Esophagus (tissue), 2 donors: ENCODE measurements around the gene TACR2. TPM values are rescaled to one million over a fixed set of nuclear protein-coding genes. Genes with fewer than 3 reads are reported as not detected.

Experiments
- H3K27ac ChIP-seq, 2 donors: one replicate each; pipeline ENCODE4 v1.5.1; 2013; ENCODE audit warnings: low read depth in 2 of 2, mild to moderate bottlenecking in 2 of 2, inconsistent platforms in 1 of 2, low read length in 1 of 2, moderate library complexity in 1 of 2
- H3K27me3 ChIP-seq, 2 donors: one replicate each; pipeline ENCODE4 v1.6.1; 2013; ENCODE audit warnings: low read length in 2 of 2, control low read depth in 1 of 2, mild to moderate bottlenecking in 1 of 2; ENCODE audit not compliant: insufficient read depth in 2 of 2, control insufficient read depth in 1 of 2
- H3K36me3 ChIP-seq, 2 donors: one replicate each; pipeline ENCODE4 v1.6.1; 2013; ENCODE audit warnings: low read length in 1 of 2; ENCODE audit not compliant: control insufficient read depth in 2 of 2, insufficient read depth in 2 of 2
- H3K4me1 ChIP-seq, 2 donors: one replicate each; pipeline ENCODE4 v1.6.1; 2013; ENCODE audit warnings: low read length in 1 of 2; ENCODE audit not compliant: control insufficient read depth in 2 of 2, insufficient read depth in 2 of 2
- H3K4me3 ChIP-seq, 2 donors: one replicate each; pipeline ENCODE4 v1.5.1; 2013; ENCODE audit warnings: low read length in 2 of 2, mild to moderate bottlenecking in 2 of 2, low read depth in 1 of 2, moderate library complexity in 1 of 2
- H3K9me3 ChIP-seq, 2 donors: one replicate each; pipeline ENCODE4 v1.6.1; 2013; ENCODE audit warnings: mild to moderate bottlenecking in 2 of 2, low read depth in 1 of 2, low read length in 1 of 2, moderate library complexity in 1 of 2; ENCODE audit not compliant: control insufficient read depth in 2 of 2, insufficient read depth in 1 of 2
- WGBS, 2 donors: extraction: QIAGEN DNeasy Blood & Tissue Kit; methylation state at CpG; one replicate each; pipeline ENCODE4 v1.1.7; 2013; 5-methylcytosine and 5-hydroxymethylcytosine counted together
- polyA plus RNA-seq, 2 donors: library from polyadenylated mRNA; stranded (reverse); fragments of 200-250 nt; gene quantifications; one replicate each; pipeline ENCODE4 v1.2.3, GENCODE V29; 2013
- donor health status: healthy with polysubstance abuse.
- donor health status: Bipolar disorder and iron deficiency.

The TACR2 gene
- polyA plus RNA-seq, 2 donors, result 5.8 to 9.6 TPM

- no peak overlapping the region for H3K4me3 ChIP-seq
- peak overlapping the region; percentile 84 to 92 for H3K27ac ChIP-seq
- H3K9me3 ChIP-seq, result no peaks in the 10 kb centered on the region
- H3K36me3 ChIP-seq, result peaks cover 20 to 23% of the 10 kb centered on the region in 2 donors
- 53 to 54% methylated on average over 11 of the region's 11 CpGs for WGBS, 2 donors
- H3K4me1 ChIP-seq, result peaks cover 0 to 25% of the 10 kb centered on the region in 2 donors
- no peaks in the 10 kb centered on the region for H3K27me3 ChIP-seq
Measured at GRCh38 chr10:69385454-69386350, 31.0 kb downstream of the TACR2 start.

- WGBS, 2 donors, result 65 to 73% methylated on average over 10 of the region's 10 CpGs
- peak overlapping the region; percentile 84 to 85 for H3K27ac ChIP-seq
- peaks cover 0 to 20% of the 10 kb centered on the region in 2 donors for H3K4me1 ChIP-seq
Measured at GRCh38 chr10:69384320-69384719, 32.4 kb downstream of the TACR2 start.

GRCh38 chr10:69383558-69383957 is 33.2 kb downstream of the TACR2 start:
- Histone ChIP-seq H3K36me3 (peaks cover 27 to 33% of the 10 kb centered on the region in 2 donors), H3K4me1 (peaks cover 0 to 18% of the 10 kb centered on the region in 2 donors), H3K27ac (peak overlapping the region; percentile 73 to 84)

More at GRCh38 chr10:69384320-69384719, 32.4 kb downstream of the TACR2 start:
- no peaks in the 10 kb centered on the region for H3K9me3 ChIP-seq
- peaks cover 30 to 33% of the 10 kb centered on the region in 2 donors for H3K36me3 ChIP-seq
- H3K27me3 ChIP-seq, result no peaks in the 10 kb centered on the region
- no peak overlapping the region for H3K4me3 ChIP-seq

GRCh38 chr10:69382382-69383117 is 34.2 kb downstream of the TACR2 start:
- Histone ChIP-seq H3K4me3 (no peak overlapping the region), H3K27ac (peak overlapping the region; percentile 62 to 84), H3K9me3 (no peaks in the 10 kb centered on the region), H3K27me3 (no peaks in the 10 kb centered on the region), H3K36me3 (peaks cover 29 to 33% of the 10 kb centered on the region in 2 donors), H3K4me1 (peaks cover 0 to 18% of the 10 kb centered on the region in 2 donors)
- 85 to 86% methylated on average over 26 of the region's 26 CpGs for WGBS, 2 donors

More at GRCh38 chr10:69383558-69383957, 33.2 kb downstream of the TACR2 start:
- WGBS, 2 donors, result 51 to 59% methylated on average over 3 of the region's 3 CpGs
- Histone ChIP-seq H3K27me3 (no peaks in the 10 kb centered on the region), H3K9me3 (no peaks in the 10 kb centered on the region), H3K4me3 (no peak overlapping the region)

- Histone ChIP-seq H3K36me3 (peaks cover 31 to 33% of the 10 kb centered on the region in 2 donors), H3K4me3 (no peak overlapping the region), H3K27me3 (no peaks in the 10 kb centered on the region), H3K4me1 (peaks cover 3 to 29% of the 10 kb centered on the region in 2 donors), H3K27ac (no peak overlapping the region), H3K9me3 (no peaks in the 10 kb centered on the region)
- 95 to 98% methylated on average over 16 of the region's 16 CpGs for WGBS, 2 donors
Measured at GRCh38 chr10:69379800-69380199, 36.9 kb downstream of the TACR2 start.

GRCh38 chr10:69377933-69378332 is 38.8 kb downstream of the TACR2 start:
- WGBS, 2 donors, result 31 to 39% methylated on average over 3 of the region's 3 CpGs

GRCh38 chr10:69377191-69377590 is 39.5 kb downstream of the TACR2 start:
- 70 to 74% methylated on average over 6 of the region's 6 CpGs for WGBS, 2 donors
- Histone ChIP-seq H3K27me3 (no peaks in the 10 kb centered on the region), H3K9me3 (no peaks in the 10 kb centered on the region), H3K36me3 (peaks cover 10 to 23% of the 10 kb centered on the region in 2 donors), H3K4me1 (peaks cover 3 to 21% of the 10 kb centered on the region in 2 donors), H3K27ac (peak overlapping the region; percentile 29 to 58), H3K4me3 (no peak overlapping the region)

More at GRCh38 chr10:69377933-69378332, 38.8 kb downstream of the TACR2 start:
- no peak overlapping the region for H3K4me3 ChIP-seq
- peak overlapping the region; percentile 40 to 78 for H3K27ac ChIP-seq
- H3K27me3 ChIP-seq, result no peaks in the 10 kb centered on the region
- peaks cover 3 to 25% of the 10 kb centered on the region in 2 donors for H3K4me1 ChIP-seq
- no peaks in the 10 kb centered on the region for H3K9me3 ChIP-seq
- H3K36me3 ChIP-seq, result peaks cover 16 to 28% of the 10 kb centered on the region in 2 donors

- H3K27me3 ChIP-seq, result no peaks in the 10 kb centered on the region
- peak overlapping the region; percentile 58 to 66 for H3K27ac ChIP-seq
- H3K36me3 ChIP-seq, result peaks cover 10 to 23% of the 10 kb centered on the region in 2 donors
- 78 to 84% methylated on average over 11 of the region's 11 CpGs for WGBS, 2 donors
- no peaks in the 10 kb centered on the region for H3K9me3 ChIP-seq
- no peak overlapping the region for H3K4me3 ChIP-seq
- peaks cover 3 to 21% of the 10 kb centered on the region in 2 donors for H3K4me1 ChIP-seq
Measured at GRCh38 chr10:69376662-69377061, 40.1 kb downstream of the TACR2 start.

- H3K9me3 ChIP-seq, result no peaks in the 10 kb centered on the region
- H3K36me3 ChIP-seq, result peaks cover 10 to 29% of the 10 kb centered on the region in 2 donors
- H3K27ac ChIP-seq, result peak overlapping the region; percentile 90 to 97
- peaks cover 3 to 21% of the 10 kb centered on the region in 2 donors for H3K4me1 ChIP-seq
- WGBS, 2 donors, result 21 to 29% methylated on average over 19 of the region's 19 CpGs
- no peaks in the 10 kb centered on the region for H3K27me3 ChIP-seq
- no peak overlapping the region for H3K4me3 ChIP-seq
Measured at GRCh38 chr10:69375307-69376151, 41.2 kb downstream of the TACR2 start.
